Stimulated activated CD8-positive, alpha-beta memory T cell treated with anti-CD3 and anti-CD28 coated beads, Interleukin-7, amount 100 ng/mL, for 24 hours (primary cell): ENCODE data around the gene MNX1.

Experiments used
- DNase-seq: peaks from one replicate; pipeline ENCODE4 v3.0.0-alpha.2; 2020; ENCODE audit warnings: low read depth

The MNX1 gene

GRCh38 chr7:156968183-156968582 lies 42.3 kb downstream of the MNX1 start:
- DNase-seq, result no peak

- DNase-seq, result no peak
These were observed 44.1 kb downstream of the MNX1 start for GRCh38 chr7:156966387-156966786.

GRCh38 chr7:156964971-156965370 lies 45.5 kb downstream of the MNX1 start:
- DNase-seq, result no peak

GRCh38 chr7:156963472-156963871 lies 47.0 kb downstream of the MNX1 start:
- no peak for DNase-seq

- no peak for DNase-seq
These were observed 47.6 kb downstream of the MNX1 start for GRCh38 chr7:156962897-156963296.

- no peak for DNase-seq
These were observed 48.3 kb downstream of the MNX1 start for GRCh38 chr7:156962145-156962544.

- DNase-seq, result no peak
These were observed 53.7 kb downstream of the MNX1 start for GRCh38 chr7:156956727-156957126.

GRCh38 chr7:156954941-156955340 lies 55.5 kb downstream of the MNX1 start:
- DNase-seq, result no peak
